ENCODE results near the gene TMEM272.
"Not testable (repeated sequence)": the region's sequence is repeated elsewhere in the genome, so short reads cannot be mapped to it uniquely, and the experiment has no call there.

The TMEM272 gene

GRCh38 chr13:51824712-51825111 lies 20.3 kb downstream of the TMEM272 start:
- DNase-seq (ENCODE audit: low read depth): not testable (repeated sequence)

- no peak for DNase-seq (ENCODE audit: low read depth)
These were observed 21.1 kb downstream of the TMEM272 start for GRCh38 chr13:51823863-51824262.

GRCh38 chr13:51823359-51823758 lies 21.6 kb downstream of the TMEM272 start:
- no peak for DNase-seq (ENCODE audit: low read depth)

GRCh38 chr13:51822106-51822815 lies 22.7 kb downstream of the TMEM272 start:
- DNase-seq (ENCODE audit: low read depth): no peak

GRCh38 chr13:51821606-51822005 lies 23.4 kb downstream of the TMEM272 start:
- no peak for DNase-seq (ENCODE audit: low read depth)

- DNase-seq (ENCODE audit: low read depth): no peak
These were observed 24.9 kb downstream of the TMEM272 start for GRCh38 chr13:51820016-51820597.

- no peak for DNase-seq (ENCODE audit: low read depth)
These were observed 25.4 kb downstream of the TMEM272 start for GRCh38 chr13:51819544-51819943.

- no peak for DNase-seq (ENCODE audit: low read depth)
These were observed 26.0 kb downstream of the TMEM272 start for GRCh38 chr13:51818781-51819511.

- no peak for DNase-seq (ENCODE audit: low read depth)
These were observed 26.7 kb downstream of the TMEM272 start for GRCh38 chr13:51818276-51818675.

GRCh38 chr13:51817717-51818116 lies 27.3 kb downstream of the TMEM272 start:
- DNase-seq (ENCODE audit: low read depth): no peak

GRCh38 chr13:51816604-51817249 lies 28.2 kb downstream of the TMEM272 start:
- DNase-seq (ENCODE audit: low read depth): no peak

- DNase-seq (ENCODE audit: low read depth): no peak
These were observed 29.1 kb downstream of the TMEM272 start for GRCh38 chr13:51815848-51816247.

- DNase-seq (ENCODE audit: low read depth): no peak
These were observed 29.9 kb downstream of the TMEM272 start for GRCh38 chr13:51814825-51815650.

- DNase-seq (ENCODE audit: low read depth): no peak
These were observed 30.9 kb downstream of the TMEM272 start for GRCh38 chr13:51814071-51814470.

- DNase-seq (ENCODE audit: low read depth): no peak
These were observed 33.0 kb downstream of the TMEM272 start for GRCh38 chr13:51811920-51812451.

GRCh38 chr13:51811046-51811445 lies 33.9 kb downstream of the TMEM272 start:
- no peak for DNase-seq (ENCODE audit: low read depth)

- no peak for DNase-seq (ENCODE audit: low read depth)
These were observed 36.2 kb downstream of the TMEM272 start for GRCh38 chr13:51808811-51809210.

GRCh38 chr13:51807041-51807440 lies 37.9 kb downstream of the TMEM272 start:
- no peak for DNase-seq (ENCODE audit: low read depth)

GRCh38 chr13:51806566-51806965 lies 38.4 kb downstream of the TMEM272 start:
- no peak for DNase-seq (ENCODE audit: low read depth)

GRCh38 chr13:51805925-51806324 lies 39.1 kb downstream of the TMEM272 start:
- DNase-seq (ENCODE audit: low read depth): no peak

- DNase-seq (ENCODE audit: low read depth): no peak
These were observed 39.7 kb downstream of the TMEM272 start for GRCh38 chr13:51805313-51805712.

All from stromal cell of bone marrow (primary cell).